H1 (cell line): ENCODE data around the gene NAA38. TPM values are rescaled to one million over a fixed set of nuclear protein-coding genes. Genes with fewer than 3 reads are reported as not detected.

Experiments used
- BRCA1 ChIP-seq: IDR thresholded peaks from 2 replicates; pipeline ENCODE4 v1.6.1; 2012; ENCODE audit warnings: low read depth, low read length, improper control_type of control experiment
- polyA plus RNA-seq, 7 experiments: library from polyadenylated mRNA; depleted of rRNA in 3 of 7; stranded (reverse) in 5 of 7; unstranded in 2 of 7; fragments of >200 nt in 5 of 7; fragments of 200-250 nt in 2 of 7; gene quantifications; 1 replicate in 5 of 7; 2 replicates in 1 of 7; 4 replicates in 1 of 7; pipeline versions ENCODE4 v1.2.1 to v1.2.3, GENCODE V29; 2011 to 2013; ENCODE audit warnings: missing spikeins in 2 of 7, mixed read lengths in 2 of 7
- total RNA-seq: library from RNA; stranded (reverse); fragmentation: NEBNext Ultra II Directional; extraction: Animal tissue kit (Norgen Biotek cat#: 25700); gene quantifications from 2 replicates; pipeline ENCODE4 v1.2.1, GENCODE V29; 2021
- TF ChIP-seq, protein P1 (sequence below): IDR thresholded peaks from 2 replicates; pipeline ENCODE4 v1.6.1; 2011; ENCODE audit warnings: low read depth, mild to moderate bottlenecking, low read length; ENCODE audit not compliant: insufficient read depth

NAA38 gene
- total and polyA plus RNA-seq, 2 of the 8 experiments (the other 6 are each of a cell fraction or from before 2014, with no cell fraction given): 30.2 to 109 TPM

DNA sequence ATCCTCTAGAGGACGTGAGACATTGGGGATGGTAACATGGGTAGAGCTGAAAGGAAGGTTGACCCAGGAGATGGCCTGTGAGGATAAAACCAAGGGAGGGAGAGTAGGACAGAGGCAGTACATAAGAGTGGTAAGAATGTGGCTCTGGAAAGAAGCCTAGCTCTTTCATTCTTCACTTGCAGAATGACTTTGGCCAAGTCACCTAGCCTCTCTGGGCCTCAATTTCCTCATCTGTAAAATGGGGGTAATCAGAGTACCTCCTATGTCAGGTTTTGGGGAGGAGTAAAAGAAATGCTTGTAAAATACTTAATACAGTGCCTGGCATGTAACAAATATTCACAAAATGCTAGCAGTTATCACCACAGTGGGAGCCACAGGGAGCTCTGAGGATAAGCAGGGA lies 16.5 kb downstream of the NAA38 start (continued):
- TF ChIP-seq, protein P1, sequence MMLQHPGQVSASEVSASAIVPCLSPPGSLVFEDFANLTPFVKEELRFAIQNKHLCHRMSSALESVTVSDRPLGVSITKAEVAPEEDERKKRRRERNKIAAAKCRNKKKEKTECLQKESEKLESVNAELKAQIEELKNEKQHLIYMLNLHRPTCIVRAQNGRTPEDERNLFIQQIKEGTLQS: no peak
- TF ChIP-seq BRCA1: no peak
